Muscle layer of colon (tissue), 2 donors: ENCODE results near the gene GNG7.

Experiments
- H3K27ac ChIP-seq: one replicate; pipeline ENCODE4 v1.7.0; 2013; ENCODE audit warnings: low read depth, mild to moderate bottlenecking, low read length, moderate library complexity
- H3K27me3 ChIP-seq, 2 donors: one replicate each; pipeline ENCODE4 v1.7.0; 2013; ENCODE audit warnings: low read length in 2 of 2, mild to moderate bottlenecking in 2 of 2; ENCODE audit not compliant: insufficient read depth in 2 of 2, control insufficient read depth in 1 of 2
- H3K36me3 ChIP-seq: one replicate; pipeline ENCODE4 v1.7.0; 2013; ENCODE audit warnings: mild to moderate bottlenecking, low read length; ENCODE audit not compliant: insufficient read depth
- H3K4me1 ChIP-seq: one replicate; pipeline ENCODE4 v1.7.0; 2013; ENCODE audit warnings: mild to moderate bottlenecking, low read length; ENCODE audit not compliant: insufficient read depth
- H3K4me3 ChIP-seq, 2 donors: one replicate each; pipeline ENCODE4 v1.7.0; 2013; ENCODE audit warnings: low read length in 2 of 2, low read depth in 1 of 2, mild to moderate bottlenecking in 1 of 2, moderate library complexity in 1 of 2
- H3K9ac ChIP-seq: one replicate; pipeline ENCODE4 v1.7.0; 2013; ENCODE audit warnings: low read length
- H3K9me3 ChIP-seq: one replicate; pipeline ENCODE4 v1.7.0; 2013; ENCODE audit warnings: mild to moderate bottlenecking, low read length
- donor health status: abdominal sarcoma.
- donor health status: Adenocarcinoma of cecum.

The GNG7 gene

GRCh38 chr19:2701361-2702169 is 929 bp downstream of the GNG7 start:
- Histone ChIP-seq H3K27me3 (no peaks in the 10 kb centered on the region), H3K27ac (no peak overlapping the region), H3K9me3 (no peaks in the 10 kb centered on the region), H3K4me1 (peaks cover 10% of the 10 kb centered on the region), H3K4me3 (peak overlapping the region; percentile 56 to 64), H3K9ac (no peak overlapping the region), H3K36me3 (no peaks in the 10 kb centered on the region)

- Histone ChIP-seq H3K36me3 (no peaks in the 10 kb centered on the region), H3K9ac (no peak overlapping the region), H3K27ac (no peak overlapping the region), H3K9me3 (no peaks in the 10 kb centered on the region), H3K27me3 (no peaks in the 10 kb centered on the region), H3K4me3 (no peak overlapping the region), H3K4me1 (peaks cover 10% of the 10 kb centered on the region)
Observed at GRCh38 chr19:2700660-2701360, 1.7 kb downstream of the GNG7 start.

GRCh38 chr19:2699413-2700140 is 2.9 kb downstream of the GNG7 start:
- Histone ChIP-seq H3K9ac (no peak overlapping the region), H3K4me1 (peaks cover 10% of the 10 kb centered on the region), H3K9me3 (no peaks in the 10 kb centered on the region), H3K4me3 (no peak overlapping the region), H3K36me3 (no peaks in the 10 kb centered on the region), H3K27me3 (no peaks in the 10 kb centered on the region), H3K27ac (no peak overlapping the region)

- Histone ChIP-seq H3K4me3 (no peak overlapping the region), H3K36me3 (no peaks in the 10 kb centered on the region), H3K27me3 (no peaks in the 10 kb centered on the region), H3K4me1 (no peaks in the 10 kb centered on the region), H3K9ac (no peak overlapping the region), H3K9me3 (no peaks in the 10 kb centered on the region), H3K27ac (no peak overlapping the region)
Observed at GRCh38 chr19:2694196-2694595, 8.3 kb downstream of the GNG7 start.

- no peak overlapping the region for H3K9ac ChIP-seq
- H3K4me1 ChIP-seq: no peaks in the 10 kb centered on the region
- no peak overlapping the region for H3K27ac ChIP-seq
Observed at GRCh38 chr19:2693492-2694160, 8.9 kb downstream of the GNG7 start.

GRCh38 chr19:2691951-2692350 is 10.5 kb downstream of the GNG7 start:
- Histone ChIP-seq H3K27ac (no peak overlapping the region), H3K4me1 (no peaks in the 10 kb centered on the region), H3K9ac (no peak overlapping the region), H3K4me3 (no peak overlapping the region), H3K27me3 (no peaks in the 10 kb centered on the region), H3K36me3 (no peaks in the 10 kb centered on the region), H3K9me3 (no peaks in the 10 kb centered on the region)

More at GRCh38 chr19:2693492-2694160, 8.9 kb downstream of the GNG7 start:
- no peak overlapping the region for H3K4me3 ChIP-seq
- no peaks in the 10 kb centered on the region for H3K36me3 ChIP-seq
- H3K9me3 ChIP-seq: no peaks in the 10 kb centered on the region
- H3K27me3 ChIP-seq: no peaks in the 10 kb centered on the region

- Histone ChIP-seq H3K27me3 (no peaks in the 10 kb centered on the region), H3K4me1 (no peaks in the 10 kb centered on the region), H3K36me3 (no peaks in the 10 kb centered on the region), H3K9me3 (no peaks in the 10 kb centered on the region), H3K9ac (no peak overlapping the region), H3K4me3 (no peak overlapping the region), H3K27ac (no peak overlapping the region)
Observed at GRCh38 chr19:2690856-2691255, 11.6 kb downstream of the GNG7 start.

- no peaks in the 10 kb centered on the region for H3K27me3 ChIP-seq
- no peak overlapping the region for H3K4me3 ChIP-seq
Observed at GRCh38 chr19:2686360-2686759, 16.1 kb downstream of the GNG7 start.

GRCh38 chr19:2685204-2685704 is 17.2 kb downstream of the GNG7 start:
- Histone ChIP-seq H3K27me3 (no peaks in the 10 kb centered on the region), H3K27ac (no peak overlapping the region), H3K4me3 (no peak overlapping the region), H3K36me3 (no peaks in the 10 kb centered on the region), H3K9me3 (no peaks in the 10 kb centered on the region), H3K4me1 (no peaks in the 10 kb centered on the region), H3K9ac (no peak overlapping the region)

More at GRCh38 chr19:2686360-2686759, 16.1 kb downstream of the GNG7 start:
- no peak overlapping the region for H3K27ac ChIP-seq
- H3K4me1 ChIP-seq: no peaks in the 10 kb centered on the region
- no peak overlapping the region for H3K9ac ChIP-seq
- H3K9me3 ChIP-seq: no peaks in the 10 kb centered on the region
- H3K36me3 ChIP-seq: no peaks in the 10 kb centered on the region

- H3K27me3 ChIP-seq: no peaks in the 10 kb centered on the region
- H3K36me3 ChIP-seq: no peaks in the 10 kb centered on the region
- no peak overlapping the region for H3K9ac ChIP-seq
- H3K9me3 ChIP-seq: no peaks in the 10 kb centered on the region
- H3K4me3 ChIP-seq: no peak overlapping the region
- no peaks in the 10 kb centered on the region for H3K4me1 ChIP-seq
- no peak overlapping the region for H3K27ac ChIP-seq
Observed at GRCh38 chr19:2683430-2684003, 19.0 kb downstream of the GNG7 start.
